Aorta (tissue), 5 donors: ENCODE measurements around the gene DOCK6. TPM values are rescaled to one million over a fixed set of nuclear protein-coding genes. Genes with fewer than 3 reads are reported as not detected.

Experiments used
- ATAC-seq: fragments of 200-7000 bp; cut with Tn5 transposase; one replicate; pipeline ENCODE4 v1.9.1; 2022; ENCODE audit warnings: moderate library complexity; ENCODE audit not compliant: low FRiP score
- DNase-seq, 2 donors: peaks; one replicate each; pipeline ENCODE4 v3.0.0-alpha.2; 2020
- H3K27ac ChIP-seq, 2 donors: one replicate each; pipeline ENCODE4 v1.5.1; 2013; ENCODE audit warnings: low read length in 2 of 2, mild to moderate bottlenecking in 2 of 2, moderate library complexity in 2 of 2, control low read depth in 1 of 2, inconsistent platforms in 1 of 2, low read depth in 1 of 2
- H3K27me3 ChIP-seq, 2 donors: one replicate each; pipeline ENCODE4 v1.6.1; 2013; ENCODE audit warnings: control low read depth in 1 of 2, low read length in 1 of 2, mild to moderate bottlenecking in 1 of 2, moderate library complexity in 1 of 2; ENCODE audit not compliant: insufficient read depth in 2 of 2, control insufficient read depth in 1 of 2
- H3K36me3 ChIP-seq, 2 donors: one replicate each; pipeline ENCODE4 v1.6.1; 2013; ENCODE audit warnings: control low read depth in 1 of 2, low read length in 1 of 2, mild to moderate bottlenecking in 1 of 2; ENCODE audit not compliant: insufficient read depth in 2 of 2, control insufficient read depth in 1 of 2
- H3K4me1 ChIP-seq, 2 donors: one replicate each; pipeline ENCODE4 v1.6.1; 2013; ENCODE audit warnings: low read length in 2 of 2, control low read depth in 1 of 2, mild to moderate bottlenecking in 1 of 2, moderate library complexity in 1 of 2; ENCODE audit not compliant: insufficient read depth in 2 of 2, control insufficient read depth in 1 of 2
- H3K4me3 ChIP-seq, 2 donors: one replicate each; pipeline ENCODE4 v1.5.1; 2013; ENCODE audit warnings: low read length in 2 of 2, control low read depth in 1 of 2, mild to moderate bottlenecking in 1 of 2
- H3K9me3 ChIP-seq: one replicate; pipeline ENCODE4 v1.6.1; 2013; ENCODE audit warnings: mild to moderate bottlenecking, low read length; ENCODE audit not compliant: control insufficient read depth
- WGBS, 2 donors: extraction: QIAGEN DNeasy Blood & Tissue Kit; methylation state at CpG; one replicate each; pipeline ENCODE4 v1.1.7; 2013; 5-methylcytosine and 5-hydroxymethylcytosine counted together
- intact Hi-C, 2 donors: fragments of 100-400 bp; cut with DNase I; formaldehyde crosslinking; loops; one replicate each; pipeline versions ENCODE4 v1.14.2 to v1.15.0; 2022
- polyA plus RNA-seq, 2 donors: library from polyadenylated mRNA; stranded (reverse); fragments of 200-250 nt; gene quantifications; one replicate each; pipeline ENCODE4 v1.2.3, GENCODE V29; 2013
- total RNA-seq, 2 donors: library from RNA; stranded (reverse); fragmentation: NEBNext Ultra II Directional; extraction: Animal tissue kit (Norgen Biotek cat#: 25700); gene quantifications; one replicate each; pipeline ENCODE4 v1.2.1, GENCODE V29; 2021
- donor health status: healthy with polysubstance abuse.
- donor health status: Bipolar disorder and iron deficiency.
- donor health status: DM: no; HTN: no; CAD: no.
- donor health status: DM: no; HTN: no; CAD: no.
- donor health status: DM: yes; HTN: yes; CAD: no.

Gene DOCK6
- total and polyA plus RNA-seq, 4 donors = 12.8 to 109 (median 72.5) TPM

GRCh38 chr19:11225172-11225571 lies 37.2 kb downstream of the DOCK6 start:
- no peaks in the 10 kb centered on the region for H3K4me1 ChIP-seq
- intact Hi-C loops = no loop called here
- H3K36me3 ChIP-seq = peaks cover 0 to 13% of the 10 kb centered on the region in 2 donors
- ATAC-seq = no peak
- WGBS, 2 donors = 90 to 92% methylated on average over 5 of the region's 5 CpGs
- H3K4me3 ChIP-seq = no peak overlapping the region
- H3K27me3 ChIP-seq = no peaks in the 10 kb centered on the region
- DNase-seq = no peak
- no peak overlapping the region for H3K27ac ChIP-seq
- peaks cover 4% of the 10 kb centered on the region for H3K9me3 ChIP-seq

GRCh38 chr19:11224429-11224828 lies 37.9 kb downstream of the DOCK6 start:
- Histone ChIP-seq H3K4me1 (no peaks in the 10 kb centered on the region), H3K9me3 (peaks cover 4% of the 10 kb centered on the region), H3K27me3 (no peaks in the 10 kb centered on the region), H3K36me3 (peaks cover 0 to 13% of the 10 kb centered on the region in 2 donors), H3K27ac (no peak overlapping the region), H3K4me3 (no peak overlapping the region)
- intact Hi-C loops = no loop called here
- no peak for DNase-seq
- WGBS, 2 donors = 95 to 98% methylated on average over 7 of the region's 7 CpGs
- ATAC-seq = no peak

GRCh38 chr19:11223200-11223599 lies 39.1 kb downstream of the DOCK6 start:
- intact Hi-C loops = no loop called here
- no peaks in the 10 kb centered on the region for H3K4me1 ChIP-seq
- 97 to 99% methylated on average over 3 of the region's 3 CpGs for WGBS, 2 donors
- peaks cover 4% of the 10 kb centered on the region for H3K9me3 ChIP-seq
- ATAC-seq (no peak), DNase-seq (no peak)
- peaks cover 0 to 13% of the 10 kb centered on the region in 2 donors for H3K36me3 ChIP-seq
- H3K27ac ChIP-seq = no peak overlapping the region
- no peaks in the 10 kb centered on the region for H3K27me3 ChIP-seq
- no peak overlapping the region for H3K4me3 ChIP-seq

- Histone ChIP-seq H3K27ac (no peak overlapping the region), H3K36me3 (peaks cover 0 to 13% of the 10 kb centered on the region in 2 donors), H3K4me1 (no peaks in the 10 kb centered on the region), H3K4me3 (no peak overlapping the region), H3K9me3 (peaks cover 4% of the 10 kb centered on the region), H3K27me3 (no peaks in the 10 kb centered on the region)
- 97 to 98% methylated on average over 3 of the region's 3 CpGs for WGBS, 2 donors
- DNase-seq (no peak), ATAC-seq (no peak)
- intact Hi-C loops = no loop called here
Observed at GRCh38 chr19:11221082-11221598, 41.2 kb downstream of the DOCK6 start.

GRCh38 chr19:11214387-11214786 lies 47.9 kb downstream of the DOCK6 start:
- no peaks in the 10 kb centered on the region for H3K4me1 ChIP-seq
- H3K9me3 ChIP-seq = no peaks in the 10 kb centered on the region
- no peak overlapping the region for H3K27ac ChIP-seq
- no peaks in the 10 kb centered on the region for H3K27me3 ChIP-seq
- ATAC-seq (no peak), DNase-seq (no peak)
- peaks cover 0 to 2% of the 10 kb centered on the region in 2 donors for H3K36me3 ChIP-seq
- WGBS, 2 donors = 88 to 94% methylated on average over 6 of the region's 6 CpGs
- no peak overlapping the region for H3K4me3 ChIP-seq
- intact Hi-C loops = no loop called here

- DNase-seq (no peak), ATAC-seq (no peak)
- H3K9me3 ChIP-seq = no peaks in the 10 kb centered on the region
- no peaks in the 10 kb centered on the region for H3K27me3 ChIP-seq
- H3K27ac ChIP-seq = no peak overlapping the region
- no peaks in the 10 kb centered on the region for H3K4me1 ChIP-seq
- H3K36me3 ChIP-seq = peaks cover 0 to 2% of the 10 kb centered on the region in 2 donors
- 90 to 100% methylated on average over 1 of the region's 1 CpG for WGBS, 2 donors
- H3K4me3 ChIP-seq = no peak overlapping the region
- intact Hi-C loops = no loop called here
Observed at GRCh38 chr19:11210656-11210928, 51.7 kb downstream of the DOCK6 start.

GRCh38 chr19:11209839-11210655 lies 52.3 kb downstream of the DOCK6 start:
- H3K27me3 ChIP-seq = no peaks in the 10 kb centered on the region
- no peaks in the 10 kb centered on the region for H3K4me1 ChIP-seq
- H3K27ac ChIP-seq = no peak overlapping the region
- H3K9me3 ChIP-seq = no peaks in the 10 kb centered on the region
- intact Hi-C loops = no loop called here
- H3K4me3 ChIP-seq = no peak overlapping the region
- peaks cover 0 to 2% of the 10 kb centered on the region in 2 donors for H3K36me3 ChIP-seq
- WGBS, 2 donors = 77 to 86% methylated on average over 2 of the region's 2 CpGs
- ATAC-seq (peak; percentile 48), DNase-seq (no peak)

GRCh38 chr19:11208561-11209471 lies 53.5 kb downstream of the DOCK6 start:
- ATAC-seq (no peak), DNase-seq (no peak)
- Histone ChIP-seq H3K4me3 (no peak overlapping the region), H3K36me3 (no peaks in the 10 kb centered on the region), H3K27ac (no peak overlapping the region), H3K9me3 (no peaks in the 10 kb centered on the region), H3K27me3 (no peaks in the 10 kb centered on the region), H3K4me1 (no peaks in the 10 kb centered on the region)
- intact Hi-C loops = no loop called here
- 84 to 87% methylated on average over 37 to 38 of the region's 38 CpGs for WGBS, 2 donors
